Activated T-helper 17 cell treated with anti-CD3 and anti-CD28 coated beads, Interleukin-2, amount 50 U/mL, for 72 hours (primary cell): Measurements from ENCODE around the gene SMG9. TPM values are rescaled to one million over a fixed set of nuclear protein-coding genes. Genes with fewer than 3 reads are reported as not detected.
"Not testable (repeated sequence)": the region's sequence is repeated elsewhere in the genome, so short reads cannot be mapped to it uniquely, and the experiment has no call there.

Experiments
- ATAC-seq: fragments of 150-1000 bp; cut with Tn5 transposase; replicated peaks from 2 replicates; pipeline ENCODE4 v1.10.0; 2021; ENCODE audit warnings: mild to moderate bottlenecking, moderate library complexity
- H3K27ac Mint-ChIP-seq: one replicate; pipeline ENCODE4 v1.8.0; 2022; ENCODE audit warnings: mixed read lengths
- H3K27me3 Mint-ChIP-seq: one replicate; pipeline ENCODE4 v1.8.0; 2022; ENCODE audit warnings: mixed read lengths
- H3K36me3 Mint-ChIP-seq: one replicate; pipeline ENCODE4 v1.8.0; 2022; ENCODE audit warnings: low read depth, mild to moderate bottlenecking, mixed read lengths
- H3K4me1 Mint-ChIP-seq: one replicate; pipeline ENCODE4 v1.8.0; 2022; ENCODE audit warnings: mixed read lengths
- H3K4me3 Mint-ChIP-seq: one replicate; pipeline ENCODE4 v1.8.0; 2022; ENCODE audit warnings: mild to moderate bottlenecking, mixed read lengths
- H3K9me3 Mint-ChIP-seq: one replicate; pipeline ENCODE4 v1.8.0; 2022; ENCODE audit warnings: mixed read lengths
- total RNA-seq, 2 donors: library from RNA; stranded (reverse); gene quantifications; one replicate each; pipeline ENCODE4 v1.2.3, GENCODE V29; 2022

SMG9 gene
- total RNA-seq, 2 donors from 2014 or later = 70.4 to 109 TPM

DNA sequence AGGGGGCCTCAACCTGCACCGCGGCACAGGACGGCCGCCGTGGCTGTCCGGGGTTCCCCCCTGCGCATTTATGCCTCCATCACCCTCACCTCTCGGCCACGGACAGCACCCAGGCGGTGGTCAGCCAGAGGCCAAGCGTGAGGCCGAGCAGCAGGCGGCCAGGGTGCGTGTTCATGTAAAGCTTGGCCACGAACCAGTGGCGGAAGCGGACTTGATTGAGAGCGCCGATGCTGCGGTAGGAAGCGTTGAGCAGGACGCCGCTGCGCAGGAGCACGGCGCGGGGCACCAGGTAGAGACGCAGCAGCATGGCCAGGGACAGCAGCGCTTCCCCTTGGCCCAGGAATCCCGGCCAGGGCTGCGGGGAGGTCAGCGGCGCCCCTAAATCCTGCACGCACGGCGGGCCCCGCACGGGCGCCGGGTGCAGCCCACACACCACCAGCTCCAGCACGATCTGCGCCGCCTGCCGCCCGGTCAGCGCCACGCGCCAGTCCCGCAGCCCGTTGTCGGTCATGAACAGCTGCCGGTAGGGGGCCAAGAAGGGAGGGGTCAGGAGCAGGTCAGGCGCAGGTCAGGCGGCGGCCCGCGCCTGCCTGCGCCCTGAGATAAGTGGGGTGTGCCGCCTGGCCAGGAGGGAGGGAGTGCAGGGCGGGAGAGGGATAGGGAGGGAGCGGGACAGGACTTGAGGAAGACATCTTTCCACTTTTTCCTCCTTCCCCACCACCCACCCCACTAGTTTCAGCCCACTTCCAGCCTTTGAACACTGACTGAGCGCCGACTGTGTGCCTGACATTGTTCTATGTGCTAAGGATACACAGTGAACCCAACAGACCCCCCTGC is 19.6 kb upstream of the SMG9 start:
- Mint-ChIP-seq H3K27me3 (no peaks in the 10 kb centered on the region), H3K9me3 (no peaks in the 10 kb centered on the region), H3K4me3 (peak overlapping the region; percentile 86), H3K4me1 (peaks cover 40% of the 10 kb centered on the region), H3K36me3 (peaks cover 100% of the 10 kb centered on the region), H3K27ac (no peak overlapping the region)
- no peak for ATAC-seq

DNA sequence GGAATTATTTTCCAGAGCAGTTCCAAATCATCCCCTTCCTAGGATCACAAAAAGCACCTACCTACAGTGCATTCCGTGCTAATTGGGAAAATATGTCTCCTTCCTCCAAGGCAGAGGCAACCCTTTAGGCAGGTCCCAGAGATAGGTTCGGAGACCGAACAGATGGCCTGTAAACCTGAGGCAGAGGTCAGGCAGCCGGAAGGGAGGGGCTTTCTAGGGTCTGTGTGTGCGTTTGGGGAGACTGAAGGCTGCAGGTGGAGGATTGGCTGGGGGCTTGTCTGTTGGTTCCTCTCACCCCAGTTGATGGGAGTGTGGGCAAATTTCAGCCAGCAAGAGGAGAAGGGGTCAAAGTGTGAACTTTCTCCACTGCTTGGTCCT is 19.0 kb upstream of the SMG9 start:
- H3K27me3 Mint-ChIP-seq = no peaks in the 10 kb centered on the region
- peaks cover 46% of the 10 kb centered on the region for H3K4me1 Mint-ChIP-seq
- no peak overlapping the region for H3K4me3 Mint-ChIP-seq
- H3K9me3 Mint-ChIP-seq = no peaks in the 10 kb centered on the region
- no peak for ATAC-seq
- H3K36me3 Mint-ChIP-seq = peaks cover 100% of the 10 kb centered on the region
- H3K27ac Mint-ChIP-seq = no peak overlapping the region

DNA sequence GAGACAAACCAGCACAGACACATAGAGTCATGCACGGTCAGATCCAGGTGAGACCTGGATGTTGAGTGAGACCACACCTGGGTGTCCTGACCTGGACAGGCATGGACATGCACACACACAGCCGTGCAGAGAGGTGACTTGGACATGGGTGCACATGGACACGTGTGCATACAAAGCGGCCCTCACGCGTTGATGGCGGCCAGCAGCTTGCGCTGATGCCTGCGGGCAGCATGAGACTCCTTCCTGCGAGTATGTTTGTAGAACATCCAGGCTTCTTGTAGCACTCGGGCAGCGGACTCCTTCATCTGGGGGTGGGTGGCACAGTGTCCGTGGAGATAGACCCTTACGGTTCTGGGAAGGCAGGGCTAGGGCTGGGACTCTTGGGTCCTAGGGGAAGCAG is 14.5 kb upstream of the SMG9 start:
- H3K4me3 Mint-ChIP-seq = peak overlapping the region; percentile 83
- no peaks in the 10 kb centered on the region for H3K9me3 Mint-ChIP-seq
- H3K36me3 Mint-ChIP-seq = peaks cover 100% of the 10 kb centered on the region
- H3K27ac Mint-ChIP-seq = peak overlapping the region; percentile 89
- peaks cover 63% of the 10 kb centered on the region for H3K4me1 Mint-ChIP-seq
- H3K27me3 Mint-ChIP-seq = no peaks in the 10 kb centered on the region
- ATAC-seq = no peak

DNA sequence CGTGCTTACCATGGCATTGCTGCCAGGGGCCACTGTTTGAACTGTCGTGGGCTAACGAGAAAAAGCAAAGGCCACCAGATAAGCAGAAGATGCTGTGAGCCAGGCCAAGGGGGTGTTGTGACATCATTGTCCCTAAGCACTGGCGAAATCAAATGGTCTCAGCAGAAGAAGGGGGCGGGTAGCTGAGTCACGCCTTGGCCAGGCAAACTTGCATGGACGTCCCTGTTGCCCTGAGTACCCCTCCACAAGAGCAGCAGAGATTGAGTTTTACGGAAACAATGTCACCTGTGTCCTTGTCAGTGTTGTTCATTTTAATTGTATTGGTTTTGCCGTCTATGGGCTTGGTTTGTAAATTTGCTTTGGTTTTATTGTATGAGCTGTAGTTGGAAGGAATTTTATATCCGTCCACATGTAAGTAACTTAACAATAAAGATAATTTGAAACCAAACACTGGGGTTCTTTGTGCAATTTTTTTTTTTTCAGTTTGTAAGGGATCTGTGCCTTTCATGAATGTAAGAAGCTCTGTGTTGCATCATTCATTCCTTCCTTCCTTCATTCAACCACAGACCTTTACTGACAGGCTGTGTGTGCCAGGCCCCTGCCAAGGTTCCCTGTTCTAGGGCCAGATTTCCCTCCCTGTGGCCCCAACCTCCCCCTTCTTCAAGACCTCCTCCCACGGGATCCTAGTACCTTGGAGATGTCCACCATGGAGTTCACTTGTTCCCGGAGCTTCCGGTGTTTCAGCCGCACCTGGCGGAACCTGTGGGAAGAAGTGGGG is 13.7 kb upstream of the SMG9 start:
- Mint-ChIP-seq H3K9me3 (no peaks in the 10 kb centered on the region), H3K27me3 (no peaks in the 10 kb centered on the region), H3K36me3 (peaks cover 100% of the 10 kb centered on the region), H3K27ac (peak overlapping the region; percentile 99), H3K4me3 (peak overlapping the region; percentile 83), H3K4me1 (peaks cover 68% of the 10 kb centered on the region)
- ATAC-seq = no peak

DNA sequence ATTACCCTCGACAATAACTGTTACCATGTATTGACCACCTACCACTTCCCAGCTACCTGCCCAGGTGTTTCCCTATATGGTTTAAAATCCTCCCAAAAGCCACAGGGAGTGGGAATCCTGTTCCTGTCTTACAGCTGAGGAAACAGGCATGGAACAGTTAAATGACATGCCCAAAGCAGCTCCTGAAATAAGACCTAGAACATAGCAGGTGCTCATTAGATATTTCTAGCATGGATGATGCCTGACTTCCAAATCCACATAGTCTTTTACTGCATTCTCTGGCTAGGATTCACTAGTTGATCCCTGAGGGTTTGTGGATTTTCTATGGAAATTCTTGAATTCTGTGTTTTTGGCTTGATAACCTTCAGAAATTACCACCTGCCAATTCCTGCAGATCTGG is 13.1 kb upstream of the SMG9 start:
- no peaks in the 10 kb centered on the region for H3K9me3 Mint-ChIP-seq
- peak overlapping the region; percentile 83 for H3K4me3 Mint-ChIP-seq
- H3K27me3 Mint-ChIP-seq = no peaks in the 10 kb centered on the region
- peak overlapping the region; percentile 99 for H3K27ac Mint-ChIP-seq
- ATAC-seq = no peak
- peaks cover 100% of the 10 kb centered on the region for H3K36me3 Mint-ChIP-seq
- peaks cover 75% of the 10 kb centered on the region for H3K4me1 Mint-ChIP-seq

DNA sequence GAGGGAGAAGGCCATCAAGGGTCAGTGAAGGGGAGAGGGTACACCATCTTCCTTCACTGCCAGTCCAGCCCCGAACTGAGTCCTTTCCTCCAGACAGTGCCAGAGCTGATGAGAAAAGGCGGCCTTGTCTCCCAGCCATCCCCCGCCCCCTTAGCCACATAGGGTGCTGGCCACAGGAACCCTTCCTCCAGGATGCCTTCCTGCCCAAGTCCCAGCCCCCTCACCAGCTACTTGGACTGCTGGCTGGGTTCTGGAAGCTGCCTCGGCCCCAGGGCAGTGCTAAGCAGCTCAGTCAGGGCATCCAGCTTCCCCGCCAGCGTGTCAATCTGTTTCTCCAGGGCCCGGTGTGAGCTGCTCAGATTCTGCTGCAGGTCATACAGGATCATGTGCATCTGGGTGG is 12.6 kb upstream of the SMG9 start:
- peak overlapping the region; percentile 83 for H3K4me3 Mint-ChIP-seq
- peaks cover 100% of the 10 kb centered on the region for H3K36me3 Mint-ChIP-seq
- H3K27me3 Mint-ChIP-seq = no peaks in the 10 kb centered on the region
- no peak for ATAC-seq
- H3K9me3 Mint-ChIP-seq = no peaks in the 10 kb centered on the region
- H3K27ac Mint-ChIP-seq = peak overlapping the region; percentile 99
- H3K4me1 Mint-ChIP-seq = peaks cover 80% of the 10 kb centered on the region

DNA sequence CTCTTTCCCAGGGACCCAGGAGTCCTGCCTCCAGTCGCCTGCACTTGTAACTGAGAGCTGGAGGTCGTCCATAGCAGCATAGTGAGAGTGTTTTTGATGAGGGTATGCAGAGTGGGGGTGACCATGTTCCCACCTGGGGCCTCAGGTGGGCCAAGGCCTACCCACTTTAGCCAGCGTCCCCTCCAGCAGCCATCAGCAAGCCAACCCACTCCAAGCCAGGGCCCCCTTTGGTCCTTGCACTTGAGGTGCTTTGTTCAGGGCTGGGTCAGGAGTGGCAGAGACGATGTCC is 11.9 kb upstream of the SMG9 start:
- no peak for ATAC-seq
- Mint-ChIP-seq H3K27ac (peak overlapping the region; percentile 99), H3K27me3 (no peaks in the 10 kb centered on the region), H3K4me3 (peak overlapping the region; percentile 83), H3K36me3 (peaks cover 95% of the 10 kb centered on the region), H3K9me3 (no peaks in the 10 kb centered on the region), H3K4me1 (peaks cover 84% of the 10 kb centered on the region)

DNA sequence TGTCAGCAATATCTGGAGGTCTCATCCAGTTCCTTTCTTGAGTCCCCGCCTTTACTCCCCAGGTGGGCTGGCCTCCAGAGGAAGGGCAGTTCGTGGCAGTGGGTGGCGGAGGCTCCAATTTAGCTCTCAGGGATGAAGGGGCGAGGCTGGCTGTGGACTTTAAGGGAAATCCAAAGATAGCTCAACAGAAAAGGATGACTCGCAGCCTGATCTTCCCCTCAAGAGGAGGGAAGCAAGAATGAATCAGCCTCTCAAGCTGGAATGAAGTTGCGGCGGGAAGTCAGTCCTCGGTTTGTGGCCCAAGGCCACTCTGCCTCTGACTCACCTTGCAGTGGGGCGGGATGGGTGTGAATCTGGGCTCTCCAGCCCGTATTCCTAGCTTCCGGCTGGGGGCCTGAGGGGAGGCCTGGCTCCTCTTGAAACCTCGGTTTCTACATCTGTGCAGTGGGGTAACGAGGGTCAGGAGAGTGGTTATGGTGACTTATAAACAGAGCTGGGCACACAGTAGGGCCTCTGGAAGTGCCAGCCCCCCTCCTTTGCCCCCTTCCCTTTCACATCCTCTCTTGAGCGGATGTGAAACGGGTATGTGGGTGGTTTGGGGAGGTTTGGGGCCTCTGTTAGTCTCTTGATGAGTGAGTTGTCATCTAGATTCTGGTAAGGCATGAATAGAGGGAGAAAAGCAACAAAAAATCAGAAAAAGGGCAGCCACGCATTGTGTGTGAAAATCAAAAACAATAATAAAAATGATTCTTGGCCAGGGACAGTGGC is 10.5 kb upstream of the SMG9 start:
- peak overlapping the region; percentile 83 for H3K4me3 Mint-ChIP-seq
- ATAC-seq = peak; percentile 82
- no peaks in the 10 kb centered on the region for H3K9me3 Mint-ChIP-seq
- no peaks in the 10 kb centered on the region for H3K27me3 Mint-ChIP-seq
- H3K36me3 Mint-ChIP-seq = peaks cover 81% of the 10 kb centered on the region
- peak overlapping the region; percentile 99 for H3K27ac Mint-ChIP-seq
- peaks cover 80% of the 10 kb centered on the region for H3K4me1 Mint-ChIP-seq

DNA sequence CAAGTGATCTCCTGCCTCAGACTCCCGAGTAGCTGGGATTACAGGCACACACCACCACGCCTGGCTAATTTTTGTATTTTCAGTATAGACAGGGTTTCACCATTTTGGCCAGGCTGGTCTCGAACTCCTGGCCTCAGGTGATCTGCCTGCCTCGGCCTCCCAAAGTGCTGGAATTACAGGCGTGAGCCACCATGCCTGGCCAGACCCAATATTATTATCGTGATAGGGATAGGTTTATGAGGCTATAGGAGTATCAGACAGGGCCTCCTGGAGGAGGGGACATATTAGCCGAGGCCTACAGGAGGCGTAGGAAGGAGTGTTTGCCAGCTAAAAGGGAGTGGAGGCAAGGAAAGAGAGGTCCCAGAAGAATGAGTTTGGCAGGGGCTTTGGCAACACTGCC is 9.9 kb upstream of the SMG9 start:
- H3K27me3 Mint-ChIP-seq = not testable (repeated sequence)

DNA sequence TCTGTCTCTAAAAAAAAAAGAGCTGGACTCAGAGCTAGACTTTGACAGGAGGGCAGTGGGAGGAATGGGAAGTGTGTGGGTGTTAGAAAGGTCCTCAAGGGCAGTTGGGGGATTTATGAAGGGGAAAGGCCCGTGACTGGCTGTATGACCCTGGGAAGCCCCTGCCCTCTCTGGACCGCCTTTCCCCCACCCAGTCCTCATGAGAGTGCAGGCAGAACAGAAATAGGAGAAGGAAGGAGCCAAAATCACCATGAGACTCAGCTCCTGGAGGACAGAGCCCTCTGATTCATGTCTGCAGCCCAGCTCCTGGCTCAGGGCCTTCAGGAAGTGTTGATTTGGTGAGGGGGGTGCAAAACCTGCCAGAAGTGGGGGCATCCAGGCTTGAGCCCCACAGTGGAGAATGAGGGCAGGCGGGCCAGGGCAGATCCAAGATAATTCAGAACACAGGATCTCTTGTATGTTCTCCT is 8.7 kb upstream of the SMG9 start:
- ATAC-seq = peak; percentile 25
- peaks cover 63% of the 10 kb centered on the region for H3K36me3 Mint-ChIP-seq
- H3K4me3 Mint-ChIP-seq = peak overlapping the region; percentile 83
- no peaks in the 10 kb centered on the region for H3K9me3 Mint-ChIP-seq
- H3K4me1 Mint-ChIP-seq = peaks cover 71% of the 10 kb centered on the region
- H3K27ac Mint-ChIP-seq = peak overlapping the region; percentile 99
- H3K27me3 Mint-ChIP-seq = no peaks in the 10 kb centered on the region

More for the DNA sequence above, 9.9 kb upstream of the SMG9 start:
- peaks cover 74% of the 10 kb centered on the region for H3K4me1 Mint-ChIP-seq
- peak overlapping the region; percentile 83 for H3K4me3 Mint-ChIP-seq
- H3K27ac Mint-ChIP-seq = peak overlapping the region; percentile 99
- not testable (repeated sequence) for ATAC-seq, H3K9me3 Mint-ChIP-seq
- H3K36me3 Mint-ChIP-seq = peaks cover 75% of the 10 kb centered on the region

DNA sequence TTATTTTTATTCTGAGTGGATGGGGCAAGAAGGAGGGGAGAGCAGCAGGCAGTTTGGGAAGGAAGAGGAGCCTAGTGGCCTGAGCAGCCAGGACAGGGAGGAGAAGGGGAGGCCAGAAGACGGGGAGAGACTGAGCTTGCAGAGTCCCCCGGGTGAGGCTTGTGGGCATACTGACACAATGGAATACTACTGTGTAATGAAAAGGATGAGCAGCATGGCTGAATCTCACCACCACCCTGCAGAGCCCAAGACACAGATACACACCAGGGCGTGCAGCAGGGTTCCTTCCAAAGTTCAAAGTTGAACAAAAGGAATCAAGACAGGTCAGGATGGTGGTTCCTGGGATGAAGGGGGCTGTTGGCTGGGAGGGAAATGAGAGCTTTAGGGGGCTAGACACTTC is 8.1 kb upstream of the SMG9 start:
- Mint-ChIP-seq H3K9me3 (no peaks in the 10 kb centered on the region), H3K4me3 (peak overlapping the region; percentile 83), H3K36me3 (peaks cover 57% of the 10 kb centered on the region), H3K4me1 (peaks cover 65% of the 10 kb centered on the region), H3K27ac (peak overlapping the region; percentile 99), H3K27me3 (no peaks in the 10 kb centered on the region)
- ATAC-seq = no peak

DNA sequence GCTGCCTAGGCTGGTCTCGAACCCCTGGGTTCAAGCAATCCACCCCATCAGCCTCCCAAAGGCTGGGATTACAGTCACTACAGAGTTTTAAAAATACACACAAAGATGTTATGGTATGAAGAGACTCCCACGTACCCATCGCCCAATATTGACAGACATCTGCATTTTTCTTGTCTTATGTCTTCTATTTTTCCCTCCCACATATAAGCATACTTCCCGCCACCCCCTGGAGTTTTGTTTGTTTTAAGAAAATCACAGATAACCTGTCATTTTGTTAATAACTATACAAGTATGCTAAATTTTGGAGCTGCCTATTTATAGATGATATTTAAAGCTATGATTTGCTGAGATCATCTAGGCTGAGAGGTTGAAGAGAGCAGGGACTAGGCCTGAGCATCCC is 6.2 kb upstream of the SMG9 start:
- Mint-ChIP-seq H3K4me3 (no peak overlapping the region), H3K27me3 (no peaks in the 10 kb centered on the region), H3K27ac (no peak overlapping the region), H3K9me3 (no peaks in the 10 kb centered on the region), H3K36me3 (peaks cover 55% of the 10 kb centered on the region), H3K4me1 (peaks cover 66% of the 10 kb centered on the region)
- ATAC-seq = no peak

DNA sequence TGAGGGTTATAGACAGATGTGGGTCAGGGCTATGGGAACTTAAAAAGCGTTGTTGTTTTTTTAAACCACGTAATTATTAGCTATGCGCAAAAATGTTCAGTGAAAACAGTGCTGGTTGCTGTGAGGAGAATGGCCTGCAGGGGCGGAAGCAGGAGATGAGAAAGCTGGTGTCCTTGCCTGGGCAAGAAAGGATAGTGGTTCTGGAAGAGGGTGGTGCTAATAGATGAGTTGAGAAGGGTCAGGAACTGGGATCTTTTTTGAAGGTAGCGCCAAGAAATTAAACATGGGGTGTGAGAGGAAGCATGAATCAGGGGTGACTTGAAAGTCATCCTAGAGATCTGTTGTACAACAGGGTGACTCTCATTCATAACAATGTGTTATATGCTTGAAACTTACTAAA is 4.8 kb upstream of the SMG9 start:
- peaks cover 62% of the 10 kb centered on the region for H3K4me1 Mint-ChIP-seq
- H3K9me3 Mint-ChIP-seq = no peaks in the 10 kb centered on the region
- H3K27ac Mint-ChIP-seq = peak overlapping the region; percentile 8
- peak overlapping the region; percentile 1 for H3K4me3 Mint-ChIP-seq
- peaks cover 55% of the 10 kb centered on the region for H3K36me3 Mint-ChIP-seq
- H3K27me3 Mint-ChIP-seq = no peaks in the 10 kb centered on the region
- ATAC-seq = no peak

DNA sequence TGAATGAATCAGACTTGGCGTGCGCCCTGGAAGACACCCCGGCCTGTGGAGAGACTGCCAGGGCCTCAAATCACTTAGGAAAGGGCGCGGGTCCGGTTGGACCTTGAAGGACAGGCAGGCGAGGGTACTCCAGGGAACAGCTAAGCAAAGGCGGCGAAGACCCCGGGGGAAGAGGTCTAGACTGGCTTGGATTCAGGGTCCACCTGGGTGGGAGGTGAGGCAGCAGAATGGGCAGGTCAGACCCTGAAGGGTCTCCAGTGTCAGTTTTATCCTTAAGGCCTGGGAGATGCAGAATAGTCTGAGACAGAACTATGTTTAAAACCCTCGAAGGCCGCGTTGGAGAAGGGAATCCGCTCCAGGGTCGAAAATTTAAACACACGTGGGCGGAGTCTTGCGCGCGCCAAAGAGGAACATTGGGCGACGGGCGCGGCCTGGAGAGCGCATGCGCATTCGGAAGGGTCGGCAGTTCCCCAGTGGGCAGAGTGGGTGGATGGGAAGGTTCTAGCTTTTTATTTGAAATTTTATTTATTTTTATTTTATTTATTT is 567 bp upstream of the SMG9 start:
- no peaks in the 10 kb centered on the region for H3K9me3 Mint-ChIP-seq

More for the DNA sequence above, 567 bp upstream of the SMG9 start:
- Mint-ChIP-seq H3K27me3 (no peaks in the 10 kb centered on the region), H3K4me1 (peaks cover 56% of the 10 kb centered on the region), H3K27ac (peak overlapping the region; percentile 100), H3K4me3 (peak overlapping the region; percentile 99), H3K36me3 (peaks cover 72% of the 10 kb centered on the region)
- ATAC-seq = no peak
